HCT116 (cell line): Measurements from ENCODE around the gene GFPT1. TPM values are rescaled to one million over a fixed set of nuclear protein-coding genes. Genes with fewer than 3 reads are reported as not detected.

Experiments used
- ATAC-seq: fragments of 200-7000 bp; cut with Tn5 transposase; 2 replicates; pipeline ENCODE4 v1.9.1; 2020; ENCODE audit warnings: mild to moderate bottlenecking, moderate library complexity
- BruUV-seq: library from RNA; stranded (reverse); fragments of 400-500 nt; replicated peaks from 2 replicates; lab custom pipeline; 2021; lab: Mats Ljungman, UMichigan
- CTCF ChIA-PET: fragments of 300-600 bp; sonication (Branson Sonifier 250); formaldehyde crosslinking; loops from one replicate; lab custom pipeline; 2021; ENCODE audit warnings: antibody characterized with exemption; lab: Charles Lee
- POLR2A ChIA-PET: fragments of 300-600, 350-600 bp; sonication (Branson Sonifier 250); formaldehyde crosslinking; loops from one replicate; lab custom pipeline; 2021; ENCODE audit warnings: antibody characterized with exemption; lab: Charles Lee
- RAD21 ChIA-PET, 2 experiments: fragments of 300-600 bp; sonication (Branson Sonifier 250); formaldehyde crosslinking; loops; one replicate each; lab custom pipeline; 2023; ENCODE audit warnings: low total read pairs in 2 of 2; ENCODE audit not compliant: uncharacterized antibody in 2 of 2, unreplicated experiment in 2 of 2, low non-redundant PET in 1 of 2; lab: Charles Lee
- DNase-seq: peaks from one replicate; pipeline ENCODE4 v3.0.0-alpha.2; 2010; ENCODE audit warnings: low read depth, low spot score
- H2AFZ ChIP-seq: fragments of 200-600 bp; shearing (Covaris generic), sonication (generic); 2 replicates; pipeline ENCODE4 v1.6.1; 2017; ENCODE audit warnings: low read depth, mixed run types, mixed read lengths, antibody characterized with exemption, low read length; ENCODE audit not compliant: poor library complexity, severe bottlenecking
- H3K27ac ChIP-seq: 2 replicates; pipeline ENCODE4 v1.5.1; 2012; ENCODE audit warnings: low read depth, low read length
- H3K27me3 ChIP-seq: fragments of 200-600 bp; sonication (generic); 2 replicates; pipeline ENCODE4 v1.6.1; 2016; ENCODE audit warnings: mixed run types, low read length, mixed read lengths; ENCODE audit not compliant: insufficient read depth
- H3K36me3 ChIP-seq, 2 experiments: fragments of 200-500 bp in 1 of 2; fragments of 200-600 bp in 1 of 2; sonication (Bioruptor generic) in 1 of 2; sonication (generic) in 1 of 2; 2 replicates each; pipeline versions ENCODE4 v1.5.1 to v1.6.1; 2014 to 2016; ENCODE audit warnings: low read length in 2 of 2, inconsistent platforms in 1 of 2, mixed read lengths in 1 of 2, mixed run types in 1 of 2; ENCODE audit not compliant: insufficient read depth in 2 of 2, control insufficient read depth in 1 of 2
- H3K4me1 ChIP-seq, 2 experiments: fragments of 200-600 bp in 1 of 2; sonication (generic) in 1 of 2; 2 replicates each; pipeline versions ENCODE4 v1.5.1 to v1.6.1; 2012 to 2017; ENCODE audit warnings: low read length in 2 of 2, inconsistent platforms in 1 of 2, mild to moderate bottlenecking in 1 of 2, mixed read lengths in 1 of 2, mixed run types in 1 of 2, moderate library complexity in 1 of 2; ENCODE audit not compliant: insufficient read depth in 2 of 2, control insufficient read depth in 1 of 2
- H3K4me2 ChIP-seq: fragments of 200-600 bp; sonication (generic); 2 replicates; pipeline ENCODE4 v1.6.1; 2017; ENCODE audit warnings: mixed run types, low read length, mixed read lengths
- H3K4me3 ChIP-seq, 2 experiments: fragments of 200-600 bp in 1 of 2; sonication (generic) in 1 of 2; replicated peaks in 1 of 2; 2 replicates each; pipeline ENCODE4 v1.5.1; 2011 to 2016; ENCODE audit warnings: low read length in 2 of 2, control low read depth in 1 of 2, low read depth in 1 of 2, mild to moderate bottlenecking in 1 of 2, mixed read lengths in 1 of 2, mixed run types in 1 of 2
- H3K79me2 ChIP-seq: fragments of 200-600 bp; sonication (generic); 2 replicates; pipeline ENCODE4 v1.6.1; 2017; ENCODE audit warnings: mild to moderate bottlenecking, mixed run types, low read length, moderate library complexity, mixed read lengths; ENCODE audit not compliant: insufficient read depth
- H3K9ac ChIP-seq: fragments of 200-600 bp; sonication (generic); 2 replicates; pipeline ENCODE4 v1.6.1; 2016; ENCODE audit warnings: low read length, mixed read lengths
- H3K9me2 ChIP-seq: fragments of 200-600 bp; sonication (generic), shearing (Covaris generic); 2 replicates; pipeline ENCODE4 v1.6.1; 2017; ENCODE audit warnings: mixed run types, mild to moderate bottlenecking, moderate library complexity; ENCODE audit not compliant: insufficient read depth
- H3K9me3 ChIP-seq, 2 experiments: fragments of 200-500 bp in 1 of 2; fragments of 200-600 bp in 1 of 2; sonication (Bioruptor generic) in 1 of 2; sonication (generic) in 1 of 2; 2 replicates each; pipeline ENCODE4 v1.6.1; 2014 to 2017; ENCODE audit warnings: low read length in 2 of 2, mixed read lengths in 2 of 2, inconsistent platforms in 1 of 2, low read depth in 1 of 2, mild to moderate bottlenecking in 1 of 2, mixed run types in 1 of 2, moderate library complexity in 1 of 2; ENCODE audit not compliant: control insufficient read depth in 1 of 2, insufficient read depth in 1 of 2
- H4K20me1 ChIP-seq: fragments of 200-600 bp; sonication (generic), shearing (Covaris generic); 2 replicates; pipeline ENCODE4 v1.6.1; 2017; ENCODE audit warnings: mixed run types, mild to moderate bottlenecking, moderate library complexity; ENCODE audit not compliant: insufficient read depth
- CBX3 ChIP-seq: IDR thresholded peaks from 2 replicates; pipeline ENCODE4 v1.6.1; 2012; ENCODE audit warnings: low read depth
- CEBPB ChIP-seq: IDR thresholded peaks from 2 replicates; pipeline ENCODE4 v1.6.1; 2012; ENCODE audit warnings: low read depth
- ELF1 ChIP-seq: IDR thresholded peaks from 2 replicates; pipeline ENCODE4 v1.6.1; 2012; ENCODE audit warnings: low read depth, borderline replicate concordance
- EZH2 ChIP-seq: fragments of 200-600 bp; sonication (generic); IDR thresholded peaks from 2 replicates; pipeline ENCODE4 v1.6.1; 2017; ENCODE audit warnings: antibody characterized with exemption, mixed run types
- FOSL1 ChIP-seq: IDR thresholded peaks from 2 replicates; pipeline ENCODE4 v1.6.1; 2012; ENCODE audit warnings: low read depth
- JUND ChIP-seq: IDR thresholded peaks from 2 replicates; pipeline ENCODE4 v1.6.1; 2012
- MAX ChIP-seq: IDR thresholded peaks from 2 replicates; pipeline ENCODE4 v1.6.1; 2012
- POLR2A ChIP-seq: IDR thresholded peaks from 2 replicates; pipeline ENCODE4 v1.7.0; 2011; ENCODE audit warnings: borderline replicate concordance; ENCODE audit not compliant: insufficient read depth, insufficient read length; ENCODE audit errors: extremely low read depth
- RAD21 ChIP-seq: IDR thresholded peaks from 2 replicates; pipeline ENCODE4 v1.6.1; 2012; ENCODE audit warnings: low read depth, mild to moderate bottlenecking
- SIN3A ChIP-seq: IDR thresholded peaks from 2 replicates; pipeline ENCODE4 v1.6.1; 2012; ENCODE audit warnings: low read depth
- SP1 ChIP-seq: IDR thresholded peaks from 2 replicates; pipeline ENCODE4 v1.6.1; 2012; ENCODE audit warnings: low read depth
- TCF7L2 ChIP-seq: IDR thresholded peaks from 2 replicates; pipeline ENCODE4 v1.7.0; 2011; ENCODE audit warnings: borderline replicate concordance, inconsistent platforms; ENCODE audit not compliant: insufficient read depth, insufficient read length; ENCODE audit errors: extremely low read depth
- YY1 ChIP-seq: IDR thresholded peaks from 2 replicates; pipeline ENCODE4 v1.6.1; 2011; ENCODE audit warnings: low read length, low read depth, moderate library complexity, mild to moderate bottlenecking; ENCODE audit not compliant: insufficient replicate concordance; ENCODE audit errors: extremely low read depth
- ZNF274 ChIP-seq: fragments of 200-500 bp; sonication (Bioruptor generic); IDR thresholded peaks from 2 replicates; pipeline ENCODE4 v1.6.1; 2014; ENCODE audit warnings: mild to moderate bottlenecking, low read depth, low read length, inconsistent platforms
- intact Hi-C: fragments of 100-400 bp; cut with micrococcal nuclease; formaldehyde crosslinking; loops from 2 replicates; pipeline ENCODE4 v1.10.0; 2022
- total RNA-seq: library from RNA; stranded (reverse); gene quantifications from one replicate; pipeline ENCODE4 v1.2.1, GENCODE V29; 2021; ENCODE audit not compliant: unreplicated experiment

GFPT1 gene
- total RNA-seq, 1 experiment from 2014 or later: 62.4 TPM

DNA sequence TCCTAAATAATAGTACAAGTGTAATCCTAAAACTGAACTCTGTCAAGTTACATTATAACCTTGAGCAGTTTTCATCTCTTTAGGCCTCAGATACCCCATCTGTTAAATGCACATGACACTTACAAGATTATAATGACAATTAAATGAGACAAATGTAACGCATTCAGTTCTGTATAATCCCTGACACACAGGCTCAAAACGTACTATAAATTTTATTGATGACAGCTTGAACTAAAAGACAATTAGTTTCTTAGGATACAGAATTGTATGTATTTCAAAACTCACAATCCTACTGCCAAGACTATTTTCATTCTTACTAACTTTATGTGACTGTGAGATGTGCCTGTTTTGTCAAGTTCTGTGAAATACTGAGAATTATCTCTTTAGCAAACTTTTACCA is 56.2 kb downstream of the GFPT1 start:
- no peak overlapping the region for H3K4me2 ChIP-seq
- no TSS peak for BruUV-seq
- intact Hi-C loops: no loop called here
- H4K20me1 ChIP-seq: no peaks in the 10 kb centered on the region
- H3K27me3 ChIP-seq: no peaks in the 10 kb centered on the region
- H3K4me1 ChIP-seq: no peaks in the 10 kb centered on the region
- no peak overlapping the region for H3K4me3 ChIP-seq
- ATAC-seq: no peak
- ChIA-PET CTCF (no interaction called here), POLR2A (no interaction called here), RAD21 (no interaction called here)
- H3K9ac ChIP-seq: no peak overlapping the region
- no peaks in the 10 kb centered on the region for H3K9me3 ChIP-seq
- H3K36me3 ChIP-seq: peaks cover 23 to 25% of the 10 kb centered on the region in 2 experiments
- no peak overlapping the region for H2AFZ ChIP-seq
- no peak overlapping the region for H3K27ac ChIP-seq
- DNase-seq: no peak
- no peaks in the 10 kb centered on the region for H3K9me2 ChIP-seq
- H3K79me2 ChIP-seq: no peaks in the 10 kb centered on the region
- TF ChIP-seq CEBPB (no peak), MAX (no peak)

DNA sequence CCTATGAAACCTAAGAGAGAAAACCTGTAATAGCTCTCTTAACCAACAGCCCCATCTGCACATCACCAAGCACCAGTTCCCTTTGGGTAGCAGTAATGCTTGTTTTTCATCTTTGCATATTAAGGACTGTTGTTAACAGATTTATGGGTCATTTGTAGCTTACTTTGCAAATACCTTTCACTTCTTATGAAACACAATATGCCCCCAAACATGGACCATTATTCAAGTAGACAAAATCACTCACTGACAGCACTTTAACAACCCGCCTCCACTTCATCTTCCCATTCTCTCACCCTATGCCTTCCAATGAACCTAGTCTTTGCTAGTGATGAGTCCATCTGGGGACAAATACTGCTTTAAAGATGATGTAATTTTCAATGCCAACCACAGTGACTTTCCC is 64.4 kb downstream of the GFPT1 start:
- no peak for ATAC-seq
- Histone ChIP-seq H3K79me2 (no peaks in the 10 kb centered on the region), H3K9me2 (no peaks in the 10 kb centered on the region), H3K4me2 (no peak overlapping the region), H3K9ac (no peak overlapping the region), H3K9me3 (no peaks in the 10 kb centered on the region), H3K27ac (no peak overlapping the region), H3K4me1 (peaks cover 0 to 8% of the 10 kb centered on the region in 2 experiments; a peak in 2 of 4 replicates), H4K20me1 (no peaks in the 10 kb centered on the region), H3K4me3 (no peak overlapping the region), H3K27me3 (no peaks in the 10 kb centered on the region), H2AFZ (no peak overlapping the region), H3K36me3 (peaks cover 9 to 21% of the 10 kb centered on the region in 2 experiments; a peak in 2 of 4 replicates)
- TF ChIP-seq CEBPB: no peak
- no peak for TF ChIP-seq ELF1
- no peak for TF ChIP-seq FOSL1
- no peak for TF ChIP-seq POLR2A
- TF ChIP-seq RAD21: no peak
- TF ChIP-seq EZH2: no peak
- TF ChIP-seq TCF7L2: no peak
- TF ChIP-seq SIN3A: no peak
- TF ChIP-seq CBX3: no peak
- TF ChIP-seq ZNF274: no peak
- no peak for TF ChIP-seq JUND
- TF ChIP-seq YY1: no peak
- TF ChIP-seq SP1: no peak
- ChIA-PET CTCF (no interaction called here), POLR2A (no interaction called here), RAD21 (no interaction called here)
- intact Hi-C loops: no loop called here
- BruUV-seq: no TSS peak
- DNase-seq: no peak
